ENCODE results near the gene MED13.

MED13 gene, protein sequence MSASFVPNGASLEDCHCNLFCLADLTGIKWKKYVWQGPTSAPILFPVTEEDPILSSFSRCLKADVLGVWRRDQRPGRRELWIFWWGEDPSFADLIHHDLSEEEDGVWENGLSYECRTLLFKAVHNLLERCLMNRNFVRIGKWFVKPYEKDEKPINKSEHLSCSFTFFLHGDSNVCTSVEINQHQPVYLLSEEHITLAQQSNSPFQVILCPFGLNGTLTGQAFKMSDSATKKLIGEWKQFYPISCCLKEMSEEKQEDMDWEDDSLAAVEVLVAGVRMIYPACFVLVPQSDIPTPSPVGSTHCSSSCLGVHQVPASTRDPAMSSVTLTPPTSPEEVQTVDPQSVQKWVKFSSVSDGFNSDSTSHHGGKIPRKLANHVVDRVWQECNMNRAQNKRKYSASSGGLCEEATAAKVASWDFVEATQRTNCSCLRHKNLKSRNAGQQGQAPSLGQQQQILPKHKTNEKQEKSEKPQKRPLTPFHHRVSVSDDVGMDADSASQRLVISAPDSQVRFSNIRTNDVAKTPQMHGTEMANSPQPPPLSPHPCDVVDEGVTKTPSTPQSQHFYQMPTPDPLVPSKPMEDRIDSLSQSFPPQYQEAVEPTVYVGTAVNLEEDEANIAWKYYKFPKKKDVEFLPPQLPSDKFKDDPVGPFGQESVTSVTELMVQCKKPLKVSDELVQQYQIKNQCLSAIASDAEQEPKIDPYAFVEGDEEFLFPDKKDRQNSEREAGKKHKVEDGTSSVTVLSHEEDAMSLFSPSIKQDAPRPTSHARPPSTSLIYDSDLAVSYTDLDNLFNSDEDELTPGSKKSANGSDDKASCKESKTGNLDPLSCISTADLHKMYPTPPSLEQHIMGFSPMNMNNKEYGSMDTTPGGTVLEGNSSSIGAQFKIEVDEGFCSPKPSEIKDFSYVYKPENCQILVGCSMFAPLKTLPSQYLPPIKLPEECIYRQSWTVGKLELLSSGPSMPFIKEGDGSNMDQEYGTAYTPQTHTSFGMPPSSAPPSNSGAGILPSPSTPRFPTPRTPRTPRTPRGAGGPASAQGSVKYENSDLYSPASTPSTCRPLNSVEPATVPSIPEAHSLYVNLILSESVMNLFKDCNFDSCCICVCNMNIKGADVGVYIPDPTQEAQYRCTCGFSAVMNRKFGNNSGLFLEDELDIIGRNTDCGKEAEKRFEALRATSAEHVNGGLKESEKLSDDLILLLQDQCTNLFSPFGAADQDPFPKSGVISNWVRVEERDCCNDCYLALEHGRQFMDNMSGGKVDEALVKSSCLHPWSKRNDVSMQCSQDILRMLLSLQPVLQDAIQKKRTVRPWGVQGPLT (N-terminal part only)

GRCh38 chr17:62064791-62065563 is at the start of gene MED13:
Gene MED13, minus strand, starts transcription at chr17:62065278. Its CDS starts 73 bp downstream, at chr17:62065205.
- DNase-seq (ENCODE audit: low read depth, low spot score) = no peak

DNA sequence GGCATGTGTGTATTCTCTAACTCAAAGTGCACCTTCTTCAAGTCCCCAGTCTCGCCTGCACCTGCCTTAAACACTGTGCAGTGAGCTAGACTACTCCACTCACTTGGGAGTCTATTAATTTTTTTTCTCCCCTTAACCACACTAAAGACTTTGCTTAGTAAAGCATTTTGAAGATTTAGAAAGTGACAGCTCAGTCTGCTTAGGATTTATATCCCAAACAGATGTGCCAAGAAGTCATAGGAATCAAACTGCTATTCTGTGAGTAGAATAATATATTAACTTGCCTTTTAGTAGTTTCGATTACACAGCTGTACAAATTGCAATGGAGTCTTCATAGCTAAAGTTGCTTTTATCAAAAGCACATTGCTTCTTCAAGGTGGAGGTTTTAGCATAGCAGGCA is 47.2 kb upstream of the MED13 start:
- DNase-seq (ENCODE audit: low read depth, low spot score) = no peak

DNA sequence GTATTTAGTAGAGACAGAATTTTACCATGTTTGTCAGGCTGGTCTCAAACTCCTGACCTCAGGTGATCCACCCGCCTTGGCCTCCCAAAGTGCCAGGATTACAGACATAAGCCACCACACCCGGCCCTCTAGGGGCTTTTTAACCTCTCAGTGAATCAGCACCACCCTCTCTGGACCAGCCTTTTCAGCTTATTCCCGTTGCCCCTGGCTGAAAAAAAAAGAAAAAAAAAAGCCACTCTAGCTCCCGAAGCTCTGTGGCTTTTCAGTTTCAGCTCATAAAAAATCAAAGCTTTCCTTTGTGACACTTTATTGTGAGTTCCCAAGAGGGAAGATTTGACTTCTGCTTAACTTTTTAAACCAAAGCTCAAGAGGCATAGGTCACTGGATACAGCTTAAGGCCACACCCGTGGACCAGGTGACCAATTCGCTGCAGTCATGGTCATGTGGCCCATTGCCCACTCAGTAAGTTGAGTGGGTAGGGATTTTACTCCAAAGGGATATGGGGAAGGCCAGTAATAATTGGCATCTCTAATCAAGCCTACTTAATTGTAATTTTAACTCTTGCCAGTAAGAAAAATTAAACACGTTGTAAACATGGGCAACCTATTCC is 46.6 kb upstream of the MED13 start:
- no peak for DNase-seq (ENCODE audit: low read depth, low spot score)

- DNase-seq (ENCODE audit: low read depth, low spot score) = no peak
Observed at GRCh38 chr17:62110923-62111484, 45.9 kb upstream of the MED13 start.

DNA sequence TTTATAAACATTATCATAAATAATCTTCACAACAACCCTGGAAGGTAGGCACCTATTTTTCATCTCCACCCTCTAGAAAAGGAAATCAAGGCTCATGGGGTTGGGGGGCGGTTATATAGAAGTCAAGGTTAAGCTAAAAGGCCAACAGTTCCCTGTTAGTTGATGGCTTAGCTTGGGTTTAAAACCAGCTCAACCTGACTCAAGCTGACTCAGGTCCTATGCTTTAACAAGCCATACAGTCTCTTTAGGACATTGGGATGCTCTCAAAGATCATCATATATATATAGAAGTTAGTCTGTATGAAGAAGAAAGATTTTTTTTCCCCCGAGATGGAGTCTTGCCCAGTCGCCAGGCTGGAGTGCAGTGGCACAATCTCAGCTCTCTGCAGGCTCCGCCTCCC is 44.8 kb upstream of the MED13 start:
- DNase-seq (ENCODE audit: low read depth, low spot score) = no peak

- DNase-seq (ENCODE audit: low read depth, low spot score) = no peak
Observed at GRCh38 chr17:62109378-62109902, 44.4 kb upstream of the MED13 start.

- no peak for DNase-seq (ENCODE audit: low read depth, low spot score)
Observed at GRCh38 chr17:62105861-62106260, 40.8 kb upstream of the MED13 start.

GRCh38 chr17:62105357-62105756 is 40.3 kb upstream of the MED13 start:
- no peak for DNase-seq (ENCODE audit: low read depth, low spot score)

- no peak for DNase-seq (ENCODE audit: low read depth, low spot score)
Observed at GRCh38 chr17:62101515-62101914, 36.4 kb upstream of the MED13 start.

DNA sequence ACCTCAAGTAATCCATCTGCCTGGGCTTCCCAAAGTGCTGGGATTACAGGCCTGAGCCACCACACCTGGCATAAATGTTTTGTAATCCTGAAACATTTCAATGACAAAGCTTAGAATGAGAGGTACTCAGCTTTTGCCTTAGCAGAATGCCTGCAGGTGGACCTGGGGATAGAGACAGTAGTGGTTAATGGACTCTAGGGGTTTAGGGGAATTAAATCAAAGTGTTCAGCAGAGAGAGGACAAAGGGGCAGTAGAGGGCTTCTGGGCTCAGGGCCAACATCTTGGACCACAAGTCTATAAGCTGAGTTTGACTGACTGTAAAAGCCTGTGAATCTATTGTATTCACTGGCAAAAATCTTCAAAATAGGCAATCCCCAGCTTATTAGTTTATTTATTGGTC is 36.0 kb upstream of the MED13 start:
- DNase-seq (ENCODE audit: low read depth, low spot score) = no peak

DNA sequence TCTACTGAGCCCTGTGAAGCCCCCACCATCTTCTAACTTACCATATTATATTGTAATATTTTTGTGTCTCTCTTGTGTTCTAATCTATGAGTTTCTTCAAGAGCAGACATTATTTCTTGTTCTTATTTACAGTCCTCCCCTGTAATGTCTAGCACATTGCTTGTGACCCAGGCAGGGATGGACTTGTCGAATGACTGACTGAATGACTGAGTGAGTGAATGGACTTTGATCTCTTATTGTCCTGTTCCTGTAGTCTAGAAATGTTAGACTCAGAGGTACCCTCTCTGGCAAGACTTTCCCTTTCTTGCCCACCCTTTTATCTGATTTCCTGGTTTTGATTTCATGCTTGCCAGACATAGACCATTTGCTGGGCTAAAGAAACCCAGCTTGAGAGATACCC is 35.0 kb upstream of the MED13 start:
- DNase-seq (ENCODE audit: low read depth, low spot score) = no peak

GRCh38 chr17:62099532-62099931 is 34.5 kb upstream of the MED13 start:
- DNase-seq (ENCODE audit: low read depth, low spot score) = no peak

GRCh38 chr17:62098623-62099231 is 33.6 kb upstream of the MED13 start:
- no peak for DNase-seq (ENCODE audit: low read depth, low spot score)

DNA sequence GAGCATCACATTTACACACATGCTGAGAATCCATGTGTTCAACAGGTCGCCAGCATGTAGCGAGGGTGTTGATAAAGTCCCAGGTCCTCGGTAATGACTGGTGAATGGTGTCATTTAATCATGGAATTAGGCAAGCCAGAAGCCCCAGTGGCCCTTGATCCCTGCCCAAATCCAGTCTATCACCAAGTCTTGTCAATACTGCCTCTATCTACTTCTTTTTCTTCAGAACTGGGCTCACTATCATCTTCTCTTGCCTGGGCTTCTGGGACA is 31.3 kb upstream of the MED13 start:
- DNase-seq (ENCODE audit: low read depth, low spot score) = no peak

DNA sequence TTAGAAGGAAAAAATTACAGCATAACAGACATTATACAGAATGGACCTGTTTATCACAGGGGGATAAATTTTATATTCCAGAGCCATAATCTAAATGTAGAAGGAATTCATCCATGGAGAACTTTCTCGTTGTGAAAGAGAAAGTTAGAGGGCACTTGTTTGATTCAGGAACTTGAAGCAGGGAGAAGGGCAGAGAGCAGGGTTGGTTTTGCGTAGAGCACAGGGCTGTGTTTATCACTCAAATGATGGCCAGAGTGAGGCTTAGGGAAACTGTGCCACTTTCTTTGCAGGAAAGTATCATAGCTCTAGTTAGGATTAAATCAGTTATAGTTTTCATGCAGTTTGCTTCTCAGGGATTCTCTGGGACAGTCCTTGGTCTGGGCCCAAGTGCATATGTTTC is 29.1 kb upstream of the MED13 start:
- no peak for DNase-seq (ENCODE audit: low read depth, low spot score)

DNA sequence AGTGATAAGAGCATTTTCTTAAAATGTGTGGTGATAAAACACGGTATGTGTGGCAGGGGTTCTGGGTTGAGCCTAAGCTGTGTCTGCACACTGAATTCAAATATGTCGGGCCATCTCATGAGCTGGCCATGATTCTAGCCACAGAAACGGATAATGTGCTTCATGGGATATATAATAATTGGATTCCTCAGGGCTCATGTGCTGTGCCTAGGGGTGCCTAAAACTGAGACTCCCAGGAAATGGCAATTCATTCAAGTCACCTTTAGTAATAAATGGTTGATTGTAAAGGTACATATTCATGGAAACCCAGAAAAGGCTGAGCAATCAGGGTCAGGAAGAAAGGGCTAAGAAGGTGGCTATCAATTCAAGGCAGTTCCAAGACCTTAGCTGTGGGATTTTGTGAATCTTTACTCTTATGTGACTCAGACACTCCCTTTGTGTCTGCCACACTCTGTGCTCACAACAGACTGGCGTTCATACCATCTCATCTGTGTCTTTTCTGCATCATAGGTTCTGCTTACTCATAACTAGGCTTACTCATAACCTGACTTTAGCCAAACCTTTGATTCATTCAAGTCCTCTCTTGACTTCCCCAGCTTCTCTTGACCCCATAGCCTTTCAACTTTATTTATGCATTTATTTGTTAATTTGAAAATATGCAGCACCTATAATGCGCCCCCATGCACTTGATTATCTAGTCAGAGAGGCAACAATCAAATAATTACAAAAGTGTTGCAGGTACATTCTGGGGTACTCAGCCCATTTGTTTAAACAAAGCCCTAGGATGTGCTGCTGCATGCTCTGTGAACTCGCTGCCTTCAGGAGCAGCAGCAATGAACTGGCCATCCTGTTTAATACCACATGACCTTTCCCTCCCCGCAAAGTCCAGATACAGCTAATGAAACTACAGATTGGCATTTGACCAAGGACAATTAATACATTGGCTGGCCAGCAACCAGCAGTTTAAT is 28.4 kb upstream of the MED13 start:
- no peak for DNase-seq (ENCODE audit: low read depth, low spot score)

DNA sequence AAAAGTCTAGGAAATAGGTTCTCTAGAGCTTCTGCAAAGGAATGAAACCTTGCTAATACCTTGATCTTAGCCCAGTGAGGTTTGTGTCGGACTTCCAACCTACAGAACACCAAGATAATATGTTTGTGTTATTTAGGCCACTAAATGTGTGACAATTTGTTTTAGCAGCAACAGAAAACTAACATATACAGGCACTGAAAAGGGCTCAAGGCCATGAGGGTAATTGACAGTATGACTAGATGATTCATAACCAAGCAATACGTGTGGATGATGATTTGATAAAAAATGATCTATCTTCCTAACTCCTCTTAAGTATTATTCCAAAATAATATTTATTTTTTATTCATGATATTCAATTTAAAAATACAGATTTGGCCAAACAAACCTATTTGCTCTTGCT is 27.7 kb upstream of the MED13 start:
- no peak for DNase-seq (ENCODE audit: low read depth, low spot score)

DNA sequence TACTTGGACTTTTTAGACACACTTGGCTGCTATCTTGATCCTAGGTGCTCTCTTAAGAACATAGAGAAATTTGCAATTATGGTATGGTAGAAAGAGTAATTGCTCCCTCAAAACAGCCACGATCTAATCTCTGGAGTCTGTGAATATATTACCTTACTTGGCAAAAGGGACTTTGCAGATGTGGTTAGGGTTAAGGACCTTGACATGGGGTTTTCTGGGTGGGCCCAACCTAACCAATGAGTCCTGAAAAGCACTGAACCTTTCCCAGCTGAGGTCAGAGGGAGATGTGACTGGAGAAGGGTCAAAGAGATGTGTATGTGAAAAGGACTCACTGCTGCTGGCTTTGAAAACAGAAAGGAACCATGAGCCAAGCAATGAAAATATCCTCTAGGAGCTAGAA is 26.7 kb upstream of the MED13 start:
- no peak for DNase-seq (ENCODE audit: low read depth, low spot score)

DNA sequence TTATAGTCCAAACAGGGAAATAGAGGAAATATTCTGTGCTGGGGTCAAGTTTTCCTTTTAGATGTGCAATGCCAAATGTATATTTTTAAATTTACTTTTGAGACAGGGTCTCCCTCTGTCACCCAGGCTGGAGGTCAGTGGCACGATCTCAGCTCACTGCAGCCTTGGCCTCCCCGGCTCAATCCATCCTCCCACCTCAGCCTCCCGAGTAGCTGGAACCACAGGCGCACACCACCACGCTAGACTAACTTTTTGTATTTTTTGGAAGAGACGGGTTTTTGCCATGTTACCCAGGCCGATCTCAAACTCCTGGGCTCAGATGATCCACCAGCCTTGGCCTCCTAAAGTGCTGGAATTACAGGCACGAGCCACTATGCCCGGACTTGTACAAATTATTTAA is 25.8 kb upstream of the MED13 start:
- no peak for DNase-seq (ENCODE audit: low read depth, low spot score)

Data from smooth muscle cell of the brain vasculature (primary cell).